Ovary (tissue), 10 donors: Measurements from ENCODE around the gene PNPLA5. TPM values are rescaled to one million over a fixed set of nuclear protein-coding genes. Genes with fewer than 3 reads are reported as not detected.

ENCODE experiments used
- DNase-seq, 5 donors: peaks; one replicate each; pipeline ENCODE4 v3.0.0-alpha.2; 2019 to 2020
- H3K27ac ChIP-seq, 2 donors: fragments of 200-600 bp; one replicate each; pipeline versions ENCODE4 v1.5.1 to v1.8.0; 2019 to 2022
- H3K27me3 ChIP-seq: fragments of 200-600 bp; one replicate; pipeline ENCODE4 v1.8.0; 2022
- H3K36me3 ChIP-seq: fragments of 200-600 bp; sonication (generic); one replicate; pipeline ENCODE4 v1.5.1; 2019
- H3K4me1 ChIP-seq: one replicate; pipeline ENCODE4 v1.8.1; 2013; ENCODE audit warnings: mild to moderate bottlenecking, moderate library complexity; ENCODE audit not compliant: insufficient read depth
- H3K4me3 ChIP-seq: fragments of 200-600 bp; sonication (generic); one replicate; pipeline ENCODE4 v1.5.1; 2017
- H3K9me3 ChIP-seq, 2 donors: fragments of 200-600 bp in 1 of 2; sonication (generic) in 1 of 2; one replicate each; pipeline versions ENCODE4 v1.5.1 to v1.8.1; 2013 to 2019; ENCODE audit warnings: mild to moderate bottlenecking in 1 of 2, moderate library complexity in 1 of 2
- CTCF ChIP-seq, 3 donors: fragments of 450-650 bp in 2 of 3; fragments of 200-600 bp in 1 of 3; IDR thresholded peaks; one replicate each; pipeline versions ENCODE4 v1.5.1 to v1.8.0; 2016 to 2022; ENCODE audit warnings: antibody characterized with exemption in 3 of 3, mild to moderate bottlenecking in 1 of 3
- EP300 ChIP-seq: sonication (generic); formaldehyde crosslinking; IDR thresholded peaks from one replicate; pipeline ENCODE4 v1.6.1; 2017; ENCODE audit warnings: antibody characterized with exemption
- POLR2A ChIP-seq: fragments of 450-650 bp; IDR thresholded peaks from one replicate; pipeline ENCODE4 v1.6.1; 2017; ENCODE audit warnings: antibody characterized with exemption, mild to moderate bottlenecking, moderate library complexity
- WGBS, 3 donors: extraction: QIAGEN DNeasy Blood & Tissue Kit in 1 of 3; methylation state at CpG; one replicate each; pipeline versions ENCODE4 v1.1.5 to v1.1.7; 2013 to 2017; 5-methylcytosine and 5-hydroxymethylcytosine counted together
- intact Hi-C, 4 donors: fragments of 100-400 bp; cut with DNase I; formaldehyde crosslinking; loops; one replicate each; pipeline versions ENCODE4 v1.11.0 to v1.15.1; 2022 to 2023
- long read RNA-seq, 3 donors: library from polyadenylated mRNA in 2 of 3; unstranded in 2 of 3; transcript quantifications; one replicate each; pipeline ENCODE4 v2.0.0 and lab custom pipeline, GENCODE V29; 2021 to 2026
- polyA plus RNA-seq, 2 donors: library from polyadenylated mRNA; stranded (reverse); fragments of 200-250 nt in 1 of 2; fragments of 350-450 nt in 1 of 2; fragmentation: Illumina TruSeq in 1 of 2; extraction: RNeasy Lipid Tissue Mini Kit (QIAGEN cat#74804) in 1 of 2; gene quantifications; one replicate each; pipeline ENCODE4 v1.2.3, GENCODE V29; 2013 to 2014
- total RNA-seq, 7 donors: library from RNA; depleted of rRNA in 2 of 7; stranded (reverse); fragments of >200 nt in 2 of 7; fragmentation: NEBNext Ultra II Directional in 3 of 7; extraction: Animal tissue kit (Norgen Biotek cat#: 25700) in 3 of 7; gene quantifications; one replicate each; pipeline versions ENCODE4 v1.1.0 to v1.2.4, GENCODE V29; 2016 to 2023
- donor health status: DM: no; HTN: no; CAD: no; lungs with moderate emphysema.
- donor health status: DM: no; HTN: no; CAD: no.
- donor health status: Bipolar disorder and iron deficiency.
- donor health status: DM: yes; HTN: yes; CAD: no.
- donor health status: DM: no; HTN: no; CAD: no.
- donor health status: DM: yes; HTN: yes; CAD: no.

PNPLA5 gene
- under 1 TPM in 1 of 7 donors, not detected in 6; 0.10 TPM for total RNA-seq
- not detected for polyA plus RNA-seq
- long read RNA-seq, donor 1 = 0 reads
- long read RNA-seq, donor 2 = 0 reads
- long read RNA-seq, donor 3 = 0 reads

- Histone ChIP-seq H3K4me1 (no peaks in the 10 kb centered on the region), H3K27ac (no peak within 1 kb of the TSS), H3K4me3 (no peak within 1 kb of the TSS), H3K9me3 (no peaks in the 10 kb centered on the region), H3K27me3 (no peaks in the 10 kb centered on the region), H3K36me3 (no peaks in the 10 kb centered on the region)
- DNase-seq = no peak
- intact Hi-C loops = loop anchor here in 1 of 4 donors (5.0 kb wide), 1 partner anchor 494 kb away; no protein-coding TSS in a partner anchor
- TF ChIP-seq EP300 (no peak), POLR2A (no peak), CTCF (IDR thresholded peaks at IDR 0.05) (no peak)
- 1% methylated on average over 44 to 72 of the region's 72 CpGs for WGBS, 3 donors
These were observed at the start of gene PNPLA5 for GRCh38 chr22:43891360-43892182. Gene PNPLA5, minus strand, starts transcription at chr22:43892013. Its CDS starts 133 bp downstream, at chr22:43891880.

GRCh38 chr22:43941449-43941848 lies 49.6 kb upstream of the PNPLA5 start:
- no peak overlapping the region for H3K4me3 ChIP-seq
- intact Hi-C loops = no loop called here
- 87 to 91% (median 90%) methylated on average over 6 of the region's 6 CpGs for WGBS, 3 donors
- H3K36me3 ChIP-seq = no peaks in the 10 kb centered on the region
- H3K9me3 ChIP-seq = no peaks in the 10 kb centered on the region
- H3K4me1 ChIP-seq = no peaks in the 10 kb centered on the region
- H3K27ac ChIP-seq = no peak overlapping the region
- H3K27me3 ChIP-seq = no peaks in the 10 kb centered on the region
- no peak for TF ChIP-seq CTCF (IDR thresholded peaks at IDR 0.05)
- TF ChIP-seq EP300 = no peak
- no peak for TF ChIP-seq POLR2A
- no peak for DNase-seq

- WGBS, 3 donors = 68 to 83% (median 71%) methylated on average over 4 of the region's 4 CpGs
- intact Hi-C loops = no loop called here
- Histone ChIP-seq H3K4me1 (no peaks in the 10 kb centered on the region), H3K27ac (no peak overlapping the region), H3K27me3 (no peaks in the 10 kb centered on the region), H3K36me3 (no peaks in the 10 kb centered on the region), H3K4me3 (no peak overlapping the region), H3K9me3 (no peaks in the 10 kb centered on the region)
- no peak for DNase-seq
- no peak for TF ChIP-seq CTCF (IDR thresholded peaks at IDR 0.05)
- no peak for TF ChIP-seq POLR2A
- no peak for TF ChIP-seq EP300
These were observed 40.0 kb upstream of the PNPLA5 start for GRCh38 chr22:43931771-43932170.

GRCh38 chr22:43928908-43929307 lies 37.1 kb upstream of the PNPLA5 start:
- DNase-seq = no peak
- Histone ChIP-seq H3K27me3 (no peaks in the 10 kb centered on the region), H3K36me3 (no peaks in the 10 kb centered on the region), H3K27ac (no peak overlapping the region), H3K4me1 (peaks cover under 1% of the 10 kb centered on the region), H3K4me3 (no peak overlapping the region), H3K9me3 (no peaks in the 10 kb centered on the region)
- 92 to 95% (median 92%) methylated on average over 6 of the region's 6 CpGs for WGBS, 3 donors
- TF ChIP-seq EP300 = no peak
- no peak for TF ChIP-seq POLR2A
- no peak for TF ChIP-seq CTCF (IDR thresholded peaks at IDR 0.05)
- intact Hi-C loops = no loop called here
